Esophagus squamous epithelium (tissue), 5 donors: ENCODE results near the gene TIMP2. TPM values are rescaled to one million over a fixed set of nuclear protein-coding genes. Genes with fewer than 3 reads are reported as not detected.
"Not testable (repeated sequence)": the region's sequence is repeated elsewhere in the genome, so short reads cannot be mapped to it uniquely, and the experiment has no call there.

Experiments used
- DNase-seq: peaks from one replicate; lab custom pipeline; 2025; lab: John Stamatoyannopoulos, UW
- H3K27ac ChIP-seq, 4 donors: fragments of 200-600 bp; sonication (generic); one replicate each; pipeline ENCODE4 v1.5.1; 2016 to 2019; ENCODE audit warnings: mild to moderate bottlenecking in 1 of 4
- H3K27me3 ChIP-seq, 4 donors: fragments of 200-600 bp; sonication (generic); 1 replicate in 3 of 4; 2 replicates in 1 of 4; pipeline versions ENCODE4 v1.5.1 to v1.6.0; 2017 to 2021; ENCODE audit warnings: antibody characterized with exemption in 1 of 4
- H3K36me3 ChIP-seq, 3 donors: fragments of 200-600 bp; sonication (generic); one replicate each; pipeline ENCODE4 v1.5.1; 2016 to 2019
- H3K4me1 ChIP-seq, 3 donors: fragments of 200-600 bp; sonication (generic); one replicate each; pipeline ENCODE4 v1.5.1; 2017 to 2019
- H3K4me3 ChIP-seq, 4 donors: fragments of 200-600 bp; sonication (generic); 1 replicate in 3 of 4; 2 replicates in 1 of 4; pipeline ENCODE4 v1.5.1; 2016 to 2019; ENCODE audit warnings: mild to moderate bottlenecking in 2 of 4, moderate library complexity in 1 of 4
- H3K9me3 ChIP-seq, 3 donors: fragments of 200-600 bp; sonication (generic); one replicate each; pipeline ENCODE4 v1.5.1; 2016 to 2019
- CTCF ChIP-seq, 6 experiments: fragments of 450-650 bp in 4 of 6; fragments of 200-600 bp in 2 of 6; sonication (generic) in 2 of 6; IDR thresholded peaks; one replicate each; pipeline ENCODE4 v1.5.1; 2016 to 2019; ENCODE audit warnings: antibody characterized with exemption in 6 of 6, mild to moderate bottlenecking in 4 of 6, moderate library complexity in 4 of 6
- POLR2A ChIP-seq, 4 donors: fragments of 450-650 bp; IDR thresholded peaks; one replicate each; pipeline ENCODE4 v1.6.1; 2017; ENCODE audit warnings: antibody characterized with exemption in 4 of 4, mild to moderate bottlenecking in 4 of 4, moderate library complexity in 3 of 4
- WGBS, 2 donors: methylation state at CpG; one replicate each; pipeline ENCODE4 v1.1.5; 2018; 5-methylcytosine and 5-hydroxymethylcytosine counted together
- intact Hi-C: fragments of 100-400 bp; cut with DNase I; formaldehyde crosslinking; loops from one replicate; pipeline ENCODE4 v1.15.0; 2022
- total RNA-seq, 4 donors: library from RNA; depleted of rRNA; stranded (reverse); fragments of >200 nt; gene quantifications; one replicate each; pipeline ENCODE4 v1.1.0, GENCODE V29; 2016
- donor health status: DM: yes; HTN: yes; CAD: no.

Gene TIMP2
- total RNA-seq, 4 donors from 2014 or later: 6.1 to 154 (median 28.2) TPM

DNA sequence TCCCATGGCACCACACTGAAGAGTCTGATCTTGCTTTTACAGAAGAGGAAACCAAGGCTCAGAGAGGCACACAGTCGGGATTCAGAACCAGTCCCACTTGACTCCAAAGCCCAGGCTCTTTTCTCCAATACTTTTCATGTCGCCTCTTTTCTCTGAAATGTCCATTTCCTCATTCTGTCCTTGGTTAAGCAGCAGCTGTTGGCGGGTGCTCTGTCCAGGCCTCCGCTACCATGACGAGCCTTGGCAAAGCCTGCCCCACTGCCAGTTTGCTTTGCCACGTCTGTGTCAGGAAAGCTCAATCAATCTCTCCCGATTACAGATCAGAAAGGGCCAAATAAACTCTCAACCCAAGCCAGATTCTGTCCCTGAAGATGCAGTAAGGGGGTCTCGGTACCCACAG lies 13.1 kb downstream of the TIMP2 start:
- WGBS, 2 donors: 74 to 89% methylated on average over 6 to 8 of the region's 8 CpGs

DNA sequence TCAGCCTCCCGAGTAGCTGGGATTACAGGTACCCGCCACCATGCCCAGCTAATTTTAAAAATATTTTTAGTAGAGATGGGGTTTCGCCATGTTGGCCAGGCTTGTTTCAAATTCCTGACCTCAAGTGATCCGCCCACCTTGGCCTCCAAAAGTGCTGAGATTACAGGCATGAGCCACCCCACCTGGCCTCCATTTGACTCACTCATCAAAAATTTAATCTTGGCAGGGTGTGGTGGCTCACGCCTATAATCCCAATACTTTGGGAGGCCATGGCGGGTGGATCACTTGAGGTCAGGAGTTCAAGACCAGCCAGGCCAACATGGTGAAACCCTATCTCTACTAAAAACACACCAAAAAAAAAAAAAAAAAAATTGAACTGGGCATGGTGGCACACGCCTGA lies 13.6 kb downstream of the TIMP2 start:
- H3K27ac ChIP-seq: peak overlapping the region in 3 of 4 donors; percentile 13 to 55 (median 16)
- peaks cover 11 to 59% (median 26%) of the 10 kb centered on the region in 3 donors for H3K4me1 ChIP-seq
- H3K27me3 ChIP-seq, H3K9me3 ChIP-seq, DNase-seq, intact Hi-C loops, H3K4me3 ChIP-seq, H3K36me3 ChIP-seq: not testable (repeated sequence)
- 83 to 85% methylated on average over 7 of the region's 7 CpGs for WGBS, 2 donors

More for the DNA sequence above, 13.1 kb downstream of the TIMP2 start:
- TF ChIP-seq POLR2A (IDR thresholded peaks at IDR 0.05) (no peak), CTCF (IDR thresholded peaks at IDR 0.05) (no peak)
- intact Hi-C loops: no loop called here
- Histone ChIP-seq H3K9me3 (no peaks in the 10 kb centered on the region), H3K4me3 (no peak overlapping the region), H3K27me3 (no peaks in the 10 kb centered on the region), H3K36me3 (no peaks in the 10 kb centered on the region), H3K4me1 (peaks cover 13 to 63% (median 29%) of the 10 kb centered on the region in 3 donors), H3K27ac (peak overlapping the region in 1 of 4 donors; percentile 13)
- DNase-seq: no peak

DNA sequence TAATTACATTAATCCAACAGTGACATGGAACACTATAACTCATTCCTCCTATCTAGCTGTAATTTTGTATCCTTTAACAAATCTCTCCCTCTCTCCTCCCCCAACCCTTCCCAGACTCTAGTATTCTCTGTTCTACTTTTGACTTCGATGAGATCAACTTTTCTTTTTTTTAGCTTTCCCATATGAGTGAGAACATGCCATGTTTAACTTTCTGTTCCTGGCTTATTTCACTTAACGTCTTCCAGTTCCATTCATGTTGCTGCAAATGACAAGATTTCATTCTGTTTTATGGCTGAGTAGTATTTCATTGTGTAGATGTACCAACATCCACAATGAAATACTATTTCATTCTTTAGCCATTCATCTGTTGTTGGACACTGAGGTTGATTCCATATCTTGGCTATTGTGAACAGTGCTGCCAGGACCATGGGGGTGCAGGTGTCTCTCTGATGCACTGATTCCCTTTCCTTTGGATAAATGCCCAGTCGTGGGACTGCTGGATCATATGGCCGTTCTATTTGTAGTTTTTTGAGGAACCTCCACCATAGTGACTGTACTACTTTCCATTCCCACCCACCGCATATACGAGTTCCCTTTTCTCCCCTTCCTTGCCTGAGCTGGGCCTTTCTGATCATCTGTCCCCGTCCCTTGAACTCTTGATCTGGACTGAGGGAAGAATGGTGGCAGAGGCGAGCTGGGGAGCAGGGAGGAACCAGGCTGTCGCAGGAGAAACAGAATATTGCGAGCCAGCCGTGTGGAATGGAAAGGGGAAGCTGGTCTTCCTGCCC lies 14.5 kb downstream of the TIMP2 start:
- no peaks in the 10 kb centered on the region for H3K36me3 ChIP-seq
- no peaks in the 10 kb centered on the region for H3K27me3 ChIP-seq
- H3K4me3 ChIP-seq: no peak overlapping the region
- peaks cover 5 to 57% (median 20%) of the 10 kb centered on the region in 3 donors for H3K4me1 ChIP-seq
- peak overlapping the region in 3 of 4 donors; percentile 2 to 55 (median 16) for H3K27ac ChIP-seq
- no peak for DNase-seq
- no peaks in the 10 kb centered on the region for H3K9me3 ChIP-seq
- 57 to 69% methylated on average over 7 to 8 of the region's 11 CpGs for WGBS, 2 donors
- intact Hi-C loops: no loop called here
- TF ChIP-seq CTCF (IDR thresholded peaks at IDR 0.05): no peak
- TF ChIP-seq POLR2A (IDR thresholded peaks at IDR 0.05): no peak

DNA sequence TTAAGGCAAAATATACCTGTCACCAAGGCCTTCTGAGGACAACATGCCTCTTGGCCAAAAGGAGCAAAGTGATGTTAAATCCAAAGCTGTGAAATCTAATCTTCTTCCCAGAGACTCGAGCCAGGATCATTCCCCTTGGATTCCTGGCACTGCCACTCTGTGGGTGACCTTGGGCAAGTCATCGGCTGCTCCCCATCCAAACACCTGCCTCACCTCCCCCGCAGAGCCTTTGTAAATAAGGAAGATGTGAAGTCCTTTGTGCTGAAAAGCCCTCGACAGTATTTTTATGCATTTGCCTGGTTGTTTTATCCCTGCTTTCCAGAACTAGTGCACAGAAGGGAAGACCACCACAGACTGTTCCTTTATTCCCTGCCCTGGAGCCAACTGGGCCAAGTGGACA lies 16.8 kb downstream of the TIMP2 start:
- WGBS, 2 donors: 14 to 35% methylated on average over 4 of the region's 4 CpGs
- Histone ChIP-seq H3K4me3 (no peak overlapping the region), H3K36me3 (no peaks in the 10 kb centered on the region), H3K9me3 (no peaks in the 10 kb centered on the region), H3K27me3 (no peaks in the 10 kb centered on the region), H3K27ac (no peak overlapping the region), H3K4me1 (peaks cover 4 to 55% (median 19%) of the 10 kb centered on the region in 3 donors)
- DNase-seq: no peak
- TF ChIP-seq CTCF (IDR thresholded peaks at IDR 0.05) (no peak), POLR2A (IDR thresholded peaks at IDR 0.05) (no peak)
- intact Hi-C loops: no loop called here

DNA sequence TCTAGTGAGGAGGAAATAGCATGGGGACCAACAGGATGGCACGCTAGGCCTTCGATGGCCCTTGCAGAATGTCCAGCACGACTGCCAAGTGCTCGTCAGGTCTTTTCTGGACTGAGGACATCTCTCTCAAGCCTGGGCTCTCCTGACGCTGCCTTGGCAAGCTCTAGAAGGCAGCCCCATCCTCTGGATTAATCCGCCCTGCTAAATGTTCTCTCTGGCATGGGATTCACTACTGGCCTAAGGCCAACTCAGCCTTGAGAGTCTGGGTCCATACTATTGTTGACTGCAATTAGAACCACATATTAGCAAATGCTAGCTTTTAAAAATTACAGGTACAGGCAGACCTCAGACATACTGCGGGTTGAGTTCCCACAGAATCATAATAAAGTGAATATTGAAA lies 19.6 kb downstream of the TIMP2 start:
- peaks cover 0 to 40% (median 21%) of the 10 kb centered on the region in 3 donors for H3K4me1 ChIP-seq
- no peaks in the 10 kb centered on the region for H3K9me3 ChIP-seq
- DNase-seq: no peak
- peaks cover 0 to 5% (median 0%) of the 10 kb centered on the region in 3 donors for H3K36me3 ChIP-seq
- H3K4me3 ChIP-seq: no peak overlapping the region
- H3K27me3 ChIP-seq: no peaks in the 10 kb centered on the region
- intact Hi-C loops: no loop called here
- peak overlapping the region in 1 of 4 donors; percentile 4 for H3K27ac ChIP-seq
- WGBS, 2 donors: 68 to 84% methylated on average over 7 of the region's 7 CpGs
- TF ChIP-seq CTCF (IDR thresholded peaks at IDR 0.05) (no peak), POLR2A (IDR thresholded peaks at IDR 0.05) (no peak)
